ENCODE results near the gene PASK.

The PASK gene

DNA sequence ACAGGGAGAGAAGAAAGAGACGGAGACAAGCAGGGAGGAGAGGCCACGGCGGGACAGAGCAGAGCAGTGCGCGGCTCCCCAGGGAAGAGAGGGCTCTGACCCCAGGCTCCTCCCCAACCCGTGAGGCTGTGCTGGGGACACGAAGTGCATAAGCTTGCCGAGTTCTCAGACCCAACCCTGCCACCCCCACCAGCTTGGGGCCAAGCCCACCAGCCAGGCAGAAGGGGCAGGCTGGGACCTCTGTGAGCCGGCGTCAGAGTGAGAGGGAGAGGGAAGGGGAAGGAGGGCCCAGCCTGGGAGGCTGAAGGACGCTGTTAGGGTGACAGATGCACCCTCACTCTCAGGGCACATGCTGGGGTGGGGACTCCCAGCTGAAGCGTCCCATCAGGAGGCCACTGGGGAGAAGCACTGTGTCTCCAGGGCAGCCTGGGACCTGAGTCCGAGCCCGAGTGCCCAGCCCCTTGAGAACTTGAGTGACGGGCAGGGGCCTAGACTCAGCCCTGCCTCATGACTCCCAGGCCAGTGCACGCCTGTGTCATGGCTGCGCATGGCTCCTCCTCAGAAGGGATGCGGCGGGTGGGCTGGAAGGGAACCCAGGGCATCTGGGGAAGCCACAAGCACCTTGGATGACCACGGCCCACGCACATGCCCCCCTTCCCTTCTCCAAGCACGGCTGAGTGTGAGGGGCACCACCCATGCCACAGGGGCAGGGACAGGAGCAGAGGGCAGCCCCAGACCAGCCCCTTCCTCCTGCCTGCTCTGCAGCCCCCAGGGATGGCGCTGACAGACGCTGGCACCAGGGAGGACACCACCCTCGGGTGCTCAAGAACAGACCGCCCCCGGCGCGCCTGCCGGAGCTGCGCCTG is 78.2 kb downstream of the PASK start:
- TF ChIP-seq, protein P1, sequence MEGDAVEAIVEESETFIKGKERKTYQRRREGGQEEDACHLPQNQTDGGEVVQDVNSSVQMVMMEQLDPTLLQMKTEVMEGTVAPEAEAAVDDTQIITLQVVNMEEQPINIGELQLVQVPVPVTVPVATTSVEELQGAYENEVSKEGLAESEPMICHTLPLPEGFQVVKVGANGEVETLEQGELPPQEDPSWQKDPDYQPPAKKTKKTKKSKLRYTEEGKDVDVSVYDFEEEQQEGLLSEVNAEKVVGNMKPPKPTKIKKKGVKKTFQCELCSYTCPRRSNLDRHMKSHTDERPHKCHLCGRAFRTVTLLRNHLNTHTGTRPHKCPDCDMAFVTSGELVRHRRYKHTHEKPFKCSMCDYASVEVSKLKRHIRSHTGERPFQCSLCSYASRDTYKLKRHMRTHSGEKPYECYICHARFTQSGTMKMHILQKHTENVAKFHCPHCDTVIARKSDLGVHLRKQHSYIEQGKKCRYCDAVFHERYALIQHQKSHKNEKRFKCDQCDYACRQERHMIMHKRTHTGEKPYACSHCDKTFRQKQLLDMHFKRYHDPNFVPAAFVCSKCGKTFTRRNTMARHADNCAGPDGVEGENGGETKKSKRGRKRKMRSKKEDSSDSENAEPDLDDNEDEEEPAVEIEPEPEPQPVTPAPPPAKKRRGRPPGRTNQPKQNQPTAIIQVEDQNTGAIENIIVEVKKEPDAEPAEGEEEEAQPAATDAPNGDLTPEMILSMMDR (IDR thresholded peaks at IDR 0.05; ENCODE audit: extremely low read depth, missing control alignments) = no peak
- DNase-seq (ENCODE audit: low spot score) = no peak

DNA sequence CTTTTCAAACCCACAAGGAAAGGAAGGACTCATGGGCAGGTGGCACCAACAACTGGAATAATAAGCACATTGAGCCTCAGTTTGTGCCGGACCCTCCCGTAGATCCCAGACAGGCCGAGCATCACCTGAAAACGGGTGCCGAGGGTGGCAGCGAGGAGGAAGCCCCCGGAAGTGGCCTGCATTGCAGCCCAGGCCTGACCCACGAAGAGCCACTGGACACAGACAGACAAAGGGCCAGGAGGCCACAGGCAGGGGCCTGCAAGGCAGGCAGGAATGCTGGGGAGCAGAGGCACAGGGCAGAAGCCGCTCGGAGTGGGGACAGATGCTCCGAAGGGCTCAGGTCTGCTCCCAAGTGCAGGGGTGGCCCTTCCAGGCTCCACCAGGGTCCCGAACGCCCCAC is 78.9 kb downstream of the PASK start:
- TF ChIP-seq, protein P1 (IDR thresholded peaks at IDR 0.05; ENCODE audit: extremely low read depth, missing control alignments) = no peak
- DNase-seq (ENCODE audit: low spot score) = no peak

DNA sequence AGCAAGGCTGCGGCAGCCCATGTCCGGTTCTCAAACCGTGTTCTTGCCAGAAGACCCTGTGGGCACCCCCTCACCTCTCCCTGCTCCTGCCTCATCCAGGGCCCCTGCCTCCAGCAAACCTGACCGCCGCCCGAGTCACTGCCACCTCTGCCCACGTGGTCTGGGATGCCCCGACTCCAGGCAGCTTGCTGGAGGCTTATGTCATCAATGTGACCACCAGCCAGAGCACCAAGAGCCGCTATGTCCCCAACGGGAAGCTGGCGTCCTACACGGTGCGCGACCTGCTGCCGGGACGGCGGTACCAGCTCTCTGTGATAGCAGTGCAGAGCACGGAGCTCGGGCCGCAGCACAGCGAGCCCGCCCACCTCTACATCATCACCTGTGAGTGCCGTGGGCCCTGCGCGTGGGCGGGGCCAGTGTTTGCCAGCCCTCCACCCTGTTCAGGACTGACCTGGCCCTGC is 79.4 kb downstream of the PASK start:
- no peak for DNase-seq (ENCODE audit: low spot score)
- TF ChIP-seq, protein P1 (IDR thresholded peaks at IDR 0.05; ENCODE audit: extremely low read depth, missing control alignments) = no peak

DNA sequence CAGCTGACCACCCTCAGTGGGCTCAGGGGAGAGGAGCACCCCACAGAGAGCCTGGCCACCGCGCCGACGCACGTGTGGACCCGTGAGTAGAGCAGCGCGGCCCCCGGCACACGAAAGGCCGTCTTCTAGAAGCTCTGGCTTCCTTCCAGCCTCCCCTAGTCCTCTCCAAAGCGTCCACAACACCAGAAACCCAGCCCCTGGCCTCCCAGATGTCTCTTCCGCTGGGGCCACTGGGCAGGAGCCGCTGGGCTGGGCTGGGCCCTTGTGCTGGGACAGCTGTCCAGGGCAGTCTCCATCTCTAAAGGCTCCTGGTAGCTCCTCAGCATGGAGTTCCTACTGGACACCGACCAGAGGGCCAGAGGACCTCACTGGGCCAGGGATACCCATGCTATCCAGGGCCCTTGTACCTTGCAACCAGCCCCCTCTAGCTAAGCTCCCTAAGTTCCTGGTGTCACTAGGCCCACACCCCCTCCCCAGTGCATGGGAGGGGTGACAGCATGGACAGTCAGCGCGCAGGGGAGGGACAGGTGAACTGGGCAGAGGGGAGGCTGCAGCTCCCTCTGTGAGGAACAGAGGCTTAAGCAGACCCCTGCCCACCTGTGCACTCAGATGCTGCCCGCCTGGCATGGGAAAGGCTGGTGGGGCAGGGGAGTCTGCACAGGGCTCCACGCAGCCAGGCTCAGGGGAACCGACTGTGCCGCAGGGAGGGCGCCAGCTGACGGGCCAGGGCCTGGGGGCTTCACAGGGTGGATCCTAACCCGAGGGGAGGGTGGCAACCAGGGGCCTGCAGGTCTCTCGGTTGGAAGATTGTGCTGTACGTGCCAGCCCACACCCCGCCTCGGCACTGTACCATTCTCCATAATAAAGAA is 80.1 kb downstream of the PASK start:
- no peak for DNase-seq (ENCODE audit: low spot score)
- TF ChIP-seq, protein P1 (IDR thresholded peaks at IDR 0.05; ENCODE audit: extremely low read depth, missing control alignments) = no peak

DNA sequence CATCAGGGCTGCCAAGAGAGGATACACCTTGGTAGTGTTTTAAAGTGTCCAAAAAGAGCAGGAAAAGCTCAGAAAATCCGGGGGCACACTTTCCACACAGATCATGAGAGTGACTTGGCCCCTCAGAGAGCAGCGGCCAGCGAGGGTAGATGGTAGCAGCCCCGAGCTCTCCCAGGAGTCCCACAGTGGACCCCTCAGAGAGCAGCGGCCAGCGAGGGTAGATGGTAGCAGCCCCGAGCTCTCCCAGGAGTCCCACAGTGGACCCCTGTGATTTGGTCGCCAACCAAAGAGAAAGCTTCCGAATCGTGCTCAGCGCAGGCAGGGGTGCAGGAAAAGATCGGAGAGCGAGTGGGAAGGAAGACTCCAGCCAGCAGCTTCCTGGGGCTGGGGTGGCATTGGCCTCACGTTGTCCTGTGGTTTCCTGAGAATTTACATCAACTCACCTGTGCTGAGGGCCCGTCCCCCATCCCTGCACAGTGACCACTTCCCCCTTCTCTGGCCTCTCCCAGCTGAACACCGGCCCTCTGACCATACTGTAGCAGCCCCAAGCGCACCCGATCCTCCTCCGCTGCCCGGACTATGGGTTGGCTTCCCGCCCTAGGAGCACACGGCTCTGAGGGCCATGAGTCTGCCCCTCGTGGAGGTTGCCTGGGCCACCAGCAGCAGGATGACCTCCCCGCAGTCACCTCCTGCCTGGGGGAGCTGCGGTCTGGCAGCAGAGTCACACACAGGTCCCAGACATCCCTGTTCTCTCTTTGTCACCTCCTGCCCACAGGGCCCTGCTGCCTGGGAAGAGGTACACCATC is 80.9 kb downstream of the PASK start:
- DNase-seq (ENCODE audit: low spot score) = no peak
- TF ChIP-seq, protein P1 (IDR thresholded peaks at IDR 0.05; ENCODE audit: extremely low read depth, missing control alignments) = no peak

DNA sequence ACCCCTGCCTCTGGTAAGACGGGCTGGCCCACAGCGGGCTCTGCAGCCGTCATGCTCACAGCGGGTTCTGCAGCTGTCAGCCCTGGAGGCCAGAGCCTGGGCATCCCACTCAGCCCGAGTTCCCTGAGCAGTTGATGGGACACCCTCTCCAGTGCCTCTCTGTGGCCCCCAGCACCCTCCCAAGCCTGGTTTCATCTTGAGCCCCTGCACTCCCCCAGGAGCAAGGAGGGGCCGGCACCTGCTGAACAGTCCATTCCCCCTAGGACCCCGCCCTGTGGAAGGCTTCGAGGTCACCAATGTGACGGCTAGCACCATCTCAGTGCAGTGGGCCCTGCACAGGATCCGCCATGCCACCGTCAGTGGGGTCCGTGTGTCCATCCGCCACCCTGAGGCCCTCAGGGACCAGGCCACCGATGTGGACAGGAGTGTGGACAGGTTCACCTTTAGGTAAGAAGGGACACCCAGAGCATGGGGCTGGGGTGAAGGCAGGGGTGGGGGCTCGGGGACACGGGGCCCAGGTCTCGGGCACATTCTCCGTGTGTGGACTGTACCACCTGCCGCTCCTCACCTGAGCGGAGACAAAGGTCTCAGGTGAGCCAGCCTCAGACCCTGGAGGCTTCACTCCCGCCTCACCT is 81.7 kb downstream of the PASK start:
- no peak for DNase-seq (ENCODE audit: low spot score)
- TF ChIP-seq, protein P1 (IDR thresholded peaks at IDR 0.05; ENCODE audit: extremely low read depth, missing control alignments) = no peak

All from GM20000 (cell line).